Fibroblast of pulmonary artery (primary cell): Measurements from ENCODE around the gene DMD.

Experiments used
- DNase-seq: peaks from one replicate; pipeline ENCODE4 v3.0.0-alpha.2; 2010; ENCODE audit warnings: low read depth
- H3K4me3 ChIP-seq: replicated peaks from 2 replicates; pipeline ENCODE4 v1.5.1; 2011; ENCODE audit warnings: low read depth, mild to moderate bottlenecking, control low read depth, low read length, moderate library complexity
- CTCF ChIP-seq: IDR thresholded peaks from 2 replicates; pipeline ENCODE4 v1.5.1; 2011; ENCODE audit warnings: mild to moderate bottlenecking, control low read depth, low read length, inconsistent platforms; ENCODE audit errors: missing control alignments

Gene DMD

GRCh38 chrX:32851556-32851955 lies 359.8 kb downstream of the DMD start:
- DNase-seq = no peak
- no peak for TF ChIP-seq CTCF
- no peak overlapping the region for H3K4me3 ChIP-seq

GRCh38 chrX:32847921-32848320 lies 363.4 kb downstream of the DMD start:
- no peak for DNase-seq
- H3K4me3 ChIP-seq = no peak overlapping the region
- TF ChIP-seq CTCF = no peak

- no peak for DNase-seq
- no peak for TF ChIP-seq CTCF
- H3K4me3 ChIP-seq = no peak overlapping the region
Observed at GRCh38 chrX:32842053-32842452, 369.3 kb downstream of the DMD start.

GRCh38 chrX:32839781-32840180 lies 371.6 kb downstream of the DMD start:
- no peak for TF ChIP-seq CTCF
- no peak overlapping the region for H3K4me3 ChIP-seq
- DNase-seq = no peak

GRCh38 chrX:32825009-32825408 lies 386.3 kb downstream of the DMD start:
- no peak for TF ChIP-seq CTCF
- H3K4me3 ChIP-seq = no peak overlapping the region
- DNase-seq = no peak

GRCh38 chrX:32804034-32804433 lies 407.3 kb downstream of the DMD start:
- no peak overlapping the region for H3K4me3 ChIP-seq
- DNase-seq = no peak
- TF ChIP-seq CTCF = no peak

GRCh38 chrX:32798990-32799389 lies 412.4 kb downstream of the DMD start:
- no peak for TF ChIP-seq CTCF
- DNase-seq = no peak
- H3K4me3 ChIP-seq = no peak overlapping the region
